Right lobe of liver (tissue), 4 donors: Measurements from ENCODE around the gene MRRF.

Experiments
- POLR2A ChIP-seq: fragments of 450-650 bp; IDR thresholded peaks from one replicate; pipeline ENCODE4 v1.6.1; 2017; ENCODE audit warnings: antibody characterized with exemption, mild to moderate bottlenecking
- TF ChIP-seq, protein P1 (sequence below), 4 donors: fragments of 200-600 bp in 3 of 4; fragments of 450-650 bp in 1 of 4; IDR thresholded peaks; one replicate each; pipeline versions ENCODE4 v1.5.1 to v1.8.0; 2016 to 2022; ENCODE audit warnings: antibody characterized with exemption in 4 of 4, mild to moderate bottlenecking in 2 of 4
- donor health status: DM: no; HTN: no; CAD: no.
- donor health status: DM: no; HTN: no; CAD: no.
- donor health status: DM: no; HTN: yes; CAD: no.

DNA sequence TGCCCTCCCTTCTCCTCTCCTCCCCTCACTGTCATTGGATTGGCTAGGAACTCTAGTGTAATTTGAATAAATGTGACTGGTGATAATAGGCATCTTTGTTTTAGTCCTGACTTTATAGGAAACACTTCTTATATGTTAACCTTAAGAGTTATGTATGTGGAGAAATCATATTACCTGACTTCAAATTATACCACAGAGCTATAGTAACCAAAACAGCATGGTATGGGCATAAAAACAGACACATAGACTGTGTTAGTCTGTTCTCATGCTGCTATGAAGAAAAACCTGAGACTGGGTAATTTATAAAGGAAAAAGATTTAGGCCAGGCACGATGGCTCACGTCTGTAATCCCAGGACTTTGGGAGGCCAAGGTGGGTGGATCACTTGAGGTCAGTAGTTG is 9.4 kb downstream of the MRRF start:
- TF ChIP-seq, protein P1, sequence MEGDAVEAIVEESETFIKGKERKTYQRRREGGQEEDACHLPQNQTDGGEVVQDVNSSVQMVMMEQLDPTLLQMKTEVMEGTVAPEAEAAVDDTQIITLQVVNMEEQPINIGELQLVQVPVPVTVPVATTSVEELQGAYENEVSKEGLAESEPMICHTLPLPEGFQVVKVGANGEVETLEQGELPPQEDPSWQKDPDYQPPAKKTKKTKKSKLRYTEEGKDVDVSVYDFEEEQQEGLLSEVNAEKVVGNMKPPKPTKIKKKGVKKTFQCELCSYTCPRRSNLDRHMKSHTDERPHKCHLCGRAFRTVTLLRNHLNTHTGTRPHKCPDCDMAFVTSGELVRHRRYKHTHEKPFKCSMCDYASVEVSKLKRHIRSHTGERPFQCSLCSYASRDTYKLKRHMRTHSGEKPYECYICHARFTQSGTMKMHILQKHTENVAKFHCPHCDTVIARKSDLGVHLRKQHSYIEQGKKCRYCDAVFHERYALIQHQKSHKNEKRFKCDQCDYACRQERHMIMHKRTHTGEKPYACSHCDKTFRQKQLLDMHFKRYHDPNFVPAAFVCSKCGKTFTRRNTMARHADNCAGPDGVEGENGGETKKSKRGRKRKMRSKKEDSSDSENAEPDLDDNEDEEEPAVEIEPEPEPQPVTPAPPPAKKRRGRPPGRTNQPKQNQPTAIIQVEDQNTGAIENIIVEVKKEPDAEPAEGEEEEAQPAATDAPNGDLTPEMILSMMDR (IDR thresholded peaks at IDR 0.05) = no peak
- no peak for TF ChIP-seq POLR2A
